K562 (cell line): ENCODE measurements around the gene SERPIND1. TPM values are rescaled to one million over a fixed set of nuclear protein-coding genes. Genes with fewer than 3 reads are reported as not detected.

Experiments used
- ATF7 ChIP-seq: fragments of 450-650 bp; IDR thresholded peaks from 2 replicates; pipeline ENCODE4 v1.7.1; 2014; ENCODE audit warnings: mild to moderate bottlenecking, moderate library complexity
- FOXJ3 ChIP-seq: sonication (generic); formaldehyde crosslinking; IDR thresholded peaks from 2 replicates; pipeline ENCODE4 v1.4.0; 2020; ENCODE audit warnings: mild to moderate bottlenecking, missing genetic modification reagents
- HDAC6 ChIP-seq: IDR thresholded peaks from 2 replicates; pipeline ENCODE4 v1.6.1; 2012; ENCODE audit warnings: low read depth, mild to moderate bottlenecking, control low read depth, inconsistent platforms, low read length, moderate library complexity
- HNRNPK ChIP-seq: fragments of 200-400 bp; formaldehyde crosslinking; IDR thresholded peaks from one replicate; pipeline ENCODE4 v1.6.1; 2018; ENCODE audit warnings: mild to moderate bottlenecking, low read depth, low read length; ENCODE audit not compliant: poor library complexity, severe bottlenecking
- KLF10 ChIP-seq: fragments of 250-450 bp; sonication (Bioruptor Pico); IDR thresholded peaks from 2 replicates; pipeline ENCODE4 v1.6.1; 2021; ENCODE audit warnings: matching md5 sums
- POLR2A ChIP-seq: fragments of 450-650 bp; conservative IDR thresholded peaks from 2 replicates; pipeline ENCODE4 v1.6.1; 2016
- RB1 ChIP-seq: fragments of 450-650 bp; IDR thresholded peaks from 2 replicates; pipeline ENCODE4 v1.6.1; 2017; ENCODE audit warnings: low read depth, mild to moderate bottlenecking
- STAT5B ChIP-seq: fragments of 250-450 bp; sonication (Bioruptor Pico); IDR thresholded peaks from 2 replicates; pipeline ENCODE4 v1.8.0; 2021; ENCODE audit warnings: mild to moderate bottlenecking, inconsistent platforms
- TCFL5 ChIP-seq: fragments of 250-450 bp; sonication (Bioruptor Pico); conservative IDR thresholded peaks from 2 replicates; pipeline ENCODE4 v1.6.1; 2021; ENCODE audit warnings: mild to moderate bottlenecking, moderate library complexity, matching md5 sums
- TEAD2 ChIP-seq: fragments of 450-650 bp; IDR thresholded peaks from 2 replicates; pipeline ENCODE4 v1.6.1; 2016; ENCODE audit warnings: missing genetic modification characterization, control low read depth, missing compliant biosample characterization
- TOE1 ChIP-seq, 2 experiments: fragments of 450-650 bp in 1 of 2; sonication (generic) in 1 of 2; formaldehyde crosslinking in 1 of 2; IDR thresholded peaks; 2 replicates each; pipeline versions ENCODE4 v1.7.1 to v1.8.0; 2016 to 2022; ENCODE audit warnings: borderline replicate concordance in 2 of 2, mild to moderate bottlenecking in 2 of 2, antibody characterized with exemption in 1 of 2, inconsistent platforms in 1 of 2, low read depth in 1 of 2, missing genetic modification reagents in 1 of 2, moderate library complexity in 1 of 2
- U2AF2 ChIP-seq: fragments of 200-400 bp; formaldehyde crosslinking; optimal IDR thresholded peaks from 2 replicates; pipeline ENCODE3; 2017; ENCODE audit warnings: low read depth, mild to moderate bottlenecking, low read length
- WHSC1 ChIP-seq: IDR thresholded peaks from one replicate; pipeline ENCODE4 v1.6.1; 2012; ENCODE audit warnings: low read length, control low read depth, inconsistent platforms
- ZBTB11 ChIP-seq, 3 experiments: fragments of 200-800 bp in 1 of 3; fragments of 250-450 bp in 1 of 3; fragments of 450-650 bp in 1 of 3; sonication (Bioruptor Pico) in 1 of 3; sonication (Bioruptor generic) in 1 of 3; formaldehyde crosslinking in 1 of 3; IDR thresholded peaks; 2 replicates each; pipeline versions ENCODE4 v1.6.1 to v1.8.0; 2016 to 2022; ENCODE audit warnings: mild to moderate bottlenecking in 2 of 3, missing genetic modification characterization in 2 of 3, missing compliant biosample characterization in 1 of 3, moderate library complexity in 1 of 3
- ZBTB43 ChIP-seq: sonication (generic); formaldehyde crosslinking; IDR thresholded peaks from 2 replicates; pipeline ENCODE4 v1.8.0; 2023; ENCODE audit warnings: mild to moderate bottlenecking, missing genetic modification reagents
- ZBTB49 ChIP-seq: sonication (generic); formaldehyde crosslinking; IDR thresholded peaks from 2 replicates; pipeline ENCODE4 v1.8.0; 2022; ENCODE audit warnings: missing genetic modification reagents, mild to moderate bottlenecking, borderline replicate concordance
- ZNF24 ChIP-seq: fragments of 450-650 bp; IDR thresholded peaks from 2 replicates; pipeline ENCODE4 v1.6.1; 2016
- ZNF584 ChIP-seq: fragments of 200-800 bp; sonication (Bioruptor generic); IDR thresholded peaks from 2 replicates; pipeline ENCODE4 v1.6.1; 2016; ENCODE audit warnings: low read depth, mild to moderate bottlenecking, missing genetic modification characterization, missing compliant biosample characterization
- ZNF830 ChIP-seq: fragments of 250-450 bp; sonication (Bioruptor Pico); IDR thresholded peaks from 2 replicates; pipeline ENCODE4 v1.5.0; 2021; ENCODE audit warnings: mild to moderate bottlenecking
- polyA plus RNA-seq, 8 experiments: library from polyadenylated mRNA; depleted of rRNA in 4 of 8; stranded (reverse) in 5 of 8; unstranded in 3 of 8; fragments of >200 nt; fragmentation: Nextera tagmentation in 2 of 8; fragmentation: Illumina TruSeq in 1 of 8; extraction: Ambion mirVana in 2 of 8; extraction: Trizol in 1 of 8; gene quantifications; 2 replicates each; pipeline versions ENCODE4 v1.2.1 to v1.2.3, GENCODE V29; 2011 to 2014; ENCODE audit warnings: inconsistent platforms in 1 of 8, missing spikeins in 1 of 8
- total RNA-seq, 7 experiments: library from RNA; depleted of rRNA in 6 of 7; stranded (reverse); fragments of >200 nt in 6 of 7; fragmentation: Illumina TruSeq in 2 of 7; extraction: Trizol in 2 of 7; gene quantifications; 2 replicates each; pipeline versions ENCODE4 v1.2.1 to v1.2.3, GENCODE V29; 2011 to 2021; ENCODE audit warnings: low replicate concordance in 1 of 7

The SERPIND1 gene
- total and polyA plus RNA-seq, 9 of the 15 experiments (the other 6 are each of a cell fraction or from before 2014, with no cell fraction given) = 0.04 to 0.11 (median 0.09) TPM; not detected in 6

- TF ChIP-seq ZBTB49 (CRISPR knock-in tag) (no peak), HDAC6 (0 out of 2 replicates have a peak, but pooled peaks have one; percentile 23), POLR2A (peak; percentile 11; the same call in 1 of the 2 replicates), ZNF24 (no peak), TCFL5 (CRISPR knock-in tag) (no peak), TEAD2 (no peak), KLF10 (no peak), ZBTB43 (no peak), ZBTB11 (CRISPR knock-in tag; IDR thresholded peaks at IDR 0.05) (no peak), FOXJ3 (CRISPR knock-in tag) (no peak), ZNF584 (CRISPR knock-in tag) (no peak), HNRNPK (no peak), WHSC1 (no peak), U2AF2 (no peak), ZNF830 (CRISPR knock-in tag) (no peak), ATF7 (no peak), RB1 (no peak), STAT5B (no peak), TOE1 (IDR thresholded peaks at IDR 0.05; ENCODE audit: borderline replicate concordance) (no peak), TOE1 (CRISPR knock-in tag; IDR thresholded peaks at IDR 0.05; ENCODE audit: borderline replicate concordance, low read depth) (peak; percentile 64; the same call in 1 of the 2 replicates)
Measured at GRCh38 chr22:20724676-20725454, 49.0 kb upstream of the SERPIND1 start (continued).
